Smooth muscle cell (in vitro differentiated cells): ENCODE measurements around the gene JMJD7. TPM values are rescaled to one million over a fixed set of nuclear protein-coding genes. Genes with fewer than 3 reads are reported as not detected.

Source experiments
- DNase-seq: peaks from one replicate; lab custom pipeline; 2025; ENCODE audit not compliant: unreplicated experiment; lab: John Stamatoyannopoulos, UW
- H2AFZ ChIP-seq: fragments of 200-600 bp; sonication (generic); 2 replicates; pipeline ENCODE4 v1.6.0; 2016; ENCODE audit warnings: antibody characterized with exemption, low read depth, mild to moderate bottlenecking
- H3F3A ChIP-seq: fragments of 200-600 bp; sonication (generic); 2 replicates; pipeline ENCODE4 v1.6.0; 2017; ENCODE audit warnings: antibody characterized with exemption, low read depth
- H3K27ac ChIP-seq: fragments of 200-600 bp; sonication (generic); 2 replicates; pipeline ENCODE4 v1.5.1; 2016; ENCODE audit warnings: low read depth, mild to moderate bottlenecking
- H3K27me3 ChIP-seq: fragments of 200-600 bp; sonication (generic); 2 replicates; pipeline ENCODE4 v1.6.1; 2016; ENCODE audit warnings: low read depth, mild to moderate bottlenecking
- H3K36me3 ChIP-seq: fragments of 200-600 bp; sonication (generic); 2 replicates; pipeline ENCODE4 v1.5.1; 2016; ENCODE audit warnings: low read depth
- H3K4me1 ChIP-seq: fragments of 200-600 bp; sonication (generic); 2 replicates; pipeline ENCODE4 v1.5.1; 2016; ENCODE audit warnings: low read depth
- H3K4me2 ChIP-seq: fragments of 200-600 bp; sonication (generic); 2 replicates; pipeline ENCODE4 v1.6.0; 2016; ENCODE audit warnings: mild to moderate bottlenecking
- H3K4me3 ChIP-seq: fragments of 200-600 bp; sonication (generic); 2 replicates; pipeline ENCODE4 v1.5.1; 2016; ENCODE audit warnings: mild to moderate bottlenecking
- H3K79me2 ChIP-seq: fragments of 200-600 bp; sonication (generic); 2 replicates; pipeline ENCODE4 v1.6.0; 2016; ENCODE audit warnings: low read depth, mild to moderate bottlenecking
- H3K9ac ChIP-seq: fragments of 200-600 bp; sonication (generic); 2 replicates; pipeline ENCODE4 v1.6.0; 2016; ENCODE audit warnings: low read depth
- H3K9me3 ChIP-seq: fragments of 200-600 bp; sonication (generic); replicated peaks from 2 replicates; pipeline ENCODE4 v1.5.1; 2016; ENCODE audit warnings: low read depth
- H4K20me1 ChIP-seq: fragments of 200-600 bp; sonication (generic); 2 replicates; pipeline ENCODE4 v1.6.0; 2016; ENCODE audit warnings: low read depth
- WGBS: methylation state at CpG from one replicate; pipeline ENCODE4 v1.1.7; 2016; ENCODE audit warnings: low lambda C conversion rate; 5-methylcytosine and 5-hydroxymethylcytosine counted together
- polyA plus RNA-seq: library from polyadenylated mRNA; unstranded; fragments of >200 nt; fragmentation: Nextera tagmentation; extraction: Ambion mirVana; gene quantifications from 2 replicates; pipeline ENCODE4 v1.2.1, GENCODE V29; 2016
- total RNA-seq: library from RNA; depleted of rRNA; stranded (reverse); fragments of >200 nt; gene quantifications from 2 replicates; pipeline ENCODE4 v1.2.3, GENCODE V29; 2014
- TF ChIP-seq, protein P1 (sequence below): fragments of 200-600 bp; sonication (generic); IDR thresholded peaks from 2 replicates; pipeline ENCODE4 v1.5.1; 2017; ENCODE audit warnings: borderline replicate concordance, mild to moderate bottlenecking, antibody characterized with exemption; ENCODE audit not compliant: insufficient read depth, poor library complexity, severe bottlenecking

JMJD7 gene
- total and polyA plus RNA-seq, 2 experiments from 2014 or later = 3.3 to 5.0 TPM

DNA sequence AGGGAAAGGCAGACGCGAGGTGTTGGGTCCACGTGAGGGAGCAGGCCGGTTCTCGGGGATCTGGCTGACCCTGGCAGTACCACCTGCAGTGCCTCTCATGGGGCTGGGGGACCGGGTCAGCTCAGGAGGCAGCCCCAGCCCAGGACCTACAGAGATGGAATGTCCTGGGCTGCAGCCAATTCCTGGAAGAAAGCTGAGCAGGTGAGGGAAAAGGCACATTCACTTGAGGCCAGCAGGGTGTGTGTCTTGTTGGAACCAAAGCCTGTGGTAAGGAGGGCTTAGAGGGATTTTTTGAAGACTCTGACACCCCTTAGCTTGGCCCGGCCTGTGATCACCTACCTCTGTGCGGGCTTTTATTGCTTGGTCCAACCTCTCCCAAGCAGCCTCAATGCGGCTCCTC, 26.6 kb downstream of the JMJD7 start:
- Histone ChIP-seq H3F3A (no peaks in the 10 kb centered on the region), H2AFZ (no peak overlapping the region), H4K20me1 (no peaks in the 10 kb centered on the region), H3K4me2 (no peak overlapping the region), H3K4me1 (no peaks in the 10 kb centered on the region), H3K79me2 (no peaks in the 10 kb centered on the region), H3K9ac (no peak overlapping the region), H3K4me3 (no peak overlapping the region), H3K27me3 (no peaks in the 10 kb centered on the region), H3K27ac (no peak overlapping the region), H3K9me3 (no peaks in the 10 kb centered on the region), H3K36me3 (no peaks in the 10 kb centered on the region)
- WGBS = 91% methylated on average over 9 of the region's 9 CpGs
- DNase-seq = no peak
- TF ChIP-seq, protein P1, sequence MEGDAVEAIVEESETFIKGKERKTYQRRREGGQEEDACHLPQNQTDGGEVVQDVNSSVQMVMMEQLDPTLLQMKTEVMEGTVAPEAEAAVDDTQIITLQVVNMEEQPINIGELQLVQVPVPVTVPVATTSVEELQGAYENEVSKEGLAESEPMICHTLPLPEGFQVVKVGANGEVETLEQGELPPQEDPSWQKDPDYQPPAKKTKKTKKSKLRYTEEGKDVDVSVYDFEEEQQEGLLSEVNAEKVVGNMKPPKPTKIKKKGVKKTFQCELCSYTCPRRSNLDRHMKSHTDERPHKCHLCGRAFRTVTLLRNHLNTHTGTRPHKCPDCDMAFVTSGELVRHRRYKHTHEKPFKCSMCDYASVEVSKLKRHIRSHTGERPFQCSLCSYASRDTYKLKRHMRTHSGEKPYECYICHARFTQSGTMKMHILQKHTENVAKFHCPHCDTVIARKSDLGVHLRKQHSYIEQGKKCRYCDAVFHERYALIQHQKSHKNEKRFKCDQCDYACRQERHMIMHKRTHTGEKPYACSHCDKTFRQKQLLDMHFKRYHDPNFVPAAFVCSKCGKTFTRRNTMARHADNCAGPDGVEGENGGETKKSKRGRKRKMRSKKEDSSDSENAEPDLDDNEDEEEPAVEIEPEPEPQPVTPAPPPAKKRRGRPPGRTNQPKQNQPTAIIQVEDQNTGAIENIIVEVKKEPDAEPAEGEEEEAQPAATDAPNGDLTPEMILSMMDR = no peak

DNA sequence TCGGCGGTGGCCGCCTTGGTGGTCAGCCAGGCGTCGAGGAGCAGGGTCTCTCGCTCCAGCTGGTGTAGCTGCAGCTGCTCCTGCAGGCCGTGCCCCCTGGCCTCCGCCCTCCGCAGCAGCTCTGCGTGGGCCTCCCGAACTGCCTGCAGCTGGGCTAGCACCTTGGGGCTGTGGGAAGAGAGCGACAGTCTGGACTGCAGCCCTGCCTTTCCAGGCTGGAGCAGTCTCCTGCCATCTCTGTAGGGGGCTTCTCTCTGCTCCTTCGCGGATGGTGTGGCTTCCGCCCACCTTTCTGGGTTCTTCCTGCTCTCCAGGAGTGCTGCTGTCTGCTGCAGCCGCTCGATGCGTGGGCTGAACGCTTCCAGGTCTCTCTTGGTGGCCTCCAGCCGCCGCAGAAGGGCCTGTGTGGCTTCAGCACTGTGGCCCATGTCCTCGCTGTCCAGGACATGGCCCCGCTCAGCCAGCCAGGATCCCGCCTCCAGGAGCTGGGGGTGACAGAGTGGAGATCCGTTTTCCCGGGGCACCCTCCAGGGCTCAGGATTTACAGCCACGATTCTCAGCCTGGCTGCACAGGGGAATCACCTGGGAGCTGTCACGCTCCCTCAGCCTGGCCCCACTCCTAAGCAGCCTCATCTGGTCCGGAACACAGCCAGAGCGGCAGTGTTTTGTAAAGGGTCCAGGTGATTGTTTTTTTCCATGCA, 27.5 kb downstream of the JMJD7 start:
- Histone ChIP-seq H3K9ac (no peak overlapping the region), H3K36me3 (no peaks in the 10 kb centered on the region), H3K79me2 (no peaks in the 10 kb centered on the region), H3K4me3 (no peak overlapping the region), H3K27ac (no peak overlapping the region), H3F3A (no peaks in the 10 kb centered on the region), H3K9me3 (no peaks in the 10 kb centered on the region), H3K4me2 (no peak overlapping the region), H3K27me3 (no peaks in the 10 kb centered on the region), H3K4me1 (no peaks in the 10 kb centered on the region), H4K20me1 (no peaks in the 10 kb centered on the region), H2AFZ (no peak overlapping the region)
- TF ChIP-seq, protein P1 = no peak
- WGBS = 84% methylated on average over 30 of the region's 30 CpGs
- no peak for DNase-seq

DNA sequence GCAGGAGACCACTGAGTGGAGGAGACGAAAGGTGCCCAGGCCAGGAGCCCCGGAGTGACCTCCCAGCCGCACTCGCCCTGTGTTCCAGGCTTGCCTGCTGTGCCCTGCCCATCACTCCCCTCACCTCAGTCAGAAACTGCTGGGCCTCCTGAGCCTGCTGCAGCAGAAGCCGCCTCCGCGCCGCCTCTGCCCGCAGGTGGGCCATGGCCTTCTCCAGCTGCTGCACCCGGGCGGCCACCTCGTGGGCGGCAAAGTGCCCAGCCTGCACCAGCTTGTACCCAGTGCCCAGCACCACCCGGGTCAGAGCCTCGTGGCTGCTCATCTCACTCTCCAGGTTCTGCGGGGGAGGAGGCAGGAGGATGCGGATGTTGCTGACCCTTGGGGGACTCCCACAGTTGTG, 28.4 kb downstream of the JMJD7 start:
- H3K27me3 ChIP-seq = no peaks in the 10 kb centered on the region
- H3K4me2 ChIP-seq = no peak overlapping the region
- no peak overlapping the region for H2AFZ ChIP-seq
- no peaks in the 10 kb centered on the region for H3K9me3 ChIP-seq
- no peaks in the 10 kb centered on the region for H4K20me1 ChIP-seq
- H3K36me3 ChIP-seq = no peaks in the 10 kb centered on the region
- no peak for DNase-seq
- TF ChIP-seq, protein P1 = no peak
- no peaks in the 10 kb centered on the region for H3K4me1 ChIP-seq
- H3K9ac ChIP-seq = no peak overlapping the region
- H3F3A ChIP-seq = no peaks in the 10 kb centered on the region
- H3K27ac ChIP-seq = no peak overlapping the region
- no peak overlapping the region for H3K4me3 ChIP-seq
- 95% methylated on average over 17 of the region's 17 CpGs for WGBS
- no peaks in the 10 kb centered on the region for H3K79me2 ChIP-seq

DNA sequence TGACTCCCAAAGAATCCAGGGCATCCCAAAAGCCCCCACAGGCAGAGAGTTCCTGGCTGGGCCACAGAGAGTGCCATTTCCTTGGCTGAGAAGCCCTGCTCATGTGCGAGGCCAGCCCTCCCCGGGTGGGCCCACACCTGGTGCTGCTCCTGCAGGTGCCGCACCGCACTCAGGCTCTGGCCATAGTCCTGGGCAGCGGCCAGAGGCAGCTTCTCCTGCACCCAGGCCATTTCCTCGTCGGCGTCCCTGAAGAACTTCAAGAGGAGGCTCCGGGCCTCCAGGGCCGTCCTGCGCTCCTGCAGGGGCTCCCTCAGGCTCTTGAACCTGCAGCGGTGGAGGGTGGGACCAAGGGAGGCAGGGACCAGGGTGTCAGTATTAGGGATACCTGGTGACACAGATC, 28.8 kb downstream of the JMJD7 start:
- H3K9me3 ChIP-seq = no peaks in the 10 kb centered on the region
- no peak overlapping the region for H3K9ac ChIP-seq
- no peaks in the 10 kb centered on the region for H3K4me1 ChIP-seq
- no peak for DNase-seq
- H4K20me1 ChIP-seq = no peaks in the 10 kb centered on the region
- H3K4me2 ChIP-seq = no peak overlapping the region
- H3K27me3 ChIP-seq = no peaks in the 10 kb centered on the region
- no peak overlapping the region for H3K27ac ChIP-seq
- H3K36me3 ChIP-seq = no peaks in the 10 kb centered on the region
- no peaks in the 10 kb centered on the region for H3F3A ChIP-seq
- H2AFZ ChIP-seq = no peak overlapping the region
- no peak overlapping the region for H3K4me3 ChIP-seq
- TF ChIP-seq, protein P1 = no peak
- 95% methylated on average over 12 of the region's 12 CpGs for WGBS
- H3K79me2 ChIP-seq = no peaks in the 10 kb centered on the region
